ENCODE results near the gene MELK.

MELK gene

GRCh38 chr9:36676778-36677485 is 104.2 kb downstream of the MELK start:
- no peak for DNase-seq

- DNase-seq = no peak
Measured at GRCh38 chr9:36677611-36678010, 104.9 kb downstream of the MELK start.

- DNase-seq = no peak
Measured at GRCh38 chr9:36679710-36680109, 107.0 kb downstream of the MELK start.

- DNase-seq = no peak
Measured at GRCh38 chr9:36686471-36686870, 113.8 kb downstream of the MELK start.

GRCh38 chr9:36690412-36691168 is 117.9 kb downstream of the MELK start:
- no peak for DNase-seq

GRCh38 chr9:36691671-36692070 is 119.0 kb downstream of the MELK start:
- no peak for DNase-seq

- DNase-seq = no peak
Measured at GRCh38 chr9:36698984-36699383, 126.3 kb downstream of the MELK start.

GRCh38 chr9:36704148-36704547 is 131.5 kb downstream of the MELK start:
- DNase-seq = no peak

- DNase-seq = no peak
Measured at GRCh38 chr9:36713515-36714490, 141.1 kb downstream of the MELK start.

- no peak for DNase-seq
Measured at GRCh38 chr9:36716496-36716895, 143.8 kb downstream of the MELK start.

- no peak for DNase-seq
Measured at GRCh38 chr9:36717276-36717675, 144.6 kb downstream of the MELK start.

- no peak for DNase-seq
Measured at GRCh38 chr9:36718612-36719011, 145.9 kb downstream of the MELK start.

- DNase-seq = no peak
Measured at GRCh38 chr9:36720043-36720442, 147.3 kb downstream of the MELK start.

- DNase-seq = no peak
Measured at GRCh38 chr9:36721846-36722588, 149.3 kb downstream of the MELK start.

GRCh38 chr9:36725777-36726356 is 153.2 kb downstream of the MELK start:
- DNase-seq = no peak
